Upper lobe of left lung (tissue), 4 donors: ENCODE measurements around the gene USP2.
"Not testable (repeated sequence)": the region's sequence is repeated elsewhere in the genome, so short reads cannot be mapped to it uniquely, and the experiment has no call there.

Experiments
- POLR2A ChIP-seq, 4 donors: fragments of 450-650 bp; IDR thresholded peaks; one replicate each; pipeline ENCODE4 v1.5.1; 2016 to 2017; ENCODE audit warnings: antibody characterized with exemption in 4 of 4, mild to moderate bottlenecking in 2 of 4
- POLR2AphosphoS5 ChIP-seq, 2 donors: sonication (generic); formaldehyde crosslinking; IDR thresholded peaks; one replicate each; pipeline ENCODE4 v1.5.1; 2017; ENCODE audit warnings: antibody characterized with exemption in 2 of 2
- TF ChIP-seq, protein P1 (sequence below), 6 experiments: fragments of 450-650 bp in 4 of 6; fragments of 200-600 bp in 2 of 6; sonication (generic) in 2 of 6; IDR thresholded peaks; one replicate each; pipeline ENCODE4 v1.5.1; 2016 to 2019; ENCODE audit warnings: antibody characterized with exemption in 6 of 6

DNA sequence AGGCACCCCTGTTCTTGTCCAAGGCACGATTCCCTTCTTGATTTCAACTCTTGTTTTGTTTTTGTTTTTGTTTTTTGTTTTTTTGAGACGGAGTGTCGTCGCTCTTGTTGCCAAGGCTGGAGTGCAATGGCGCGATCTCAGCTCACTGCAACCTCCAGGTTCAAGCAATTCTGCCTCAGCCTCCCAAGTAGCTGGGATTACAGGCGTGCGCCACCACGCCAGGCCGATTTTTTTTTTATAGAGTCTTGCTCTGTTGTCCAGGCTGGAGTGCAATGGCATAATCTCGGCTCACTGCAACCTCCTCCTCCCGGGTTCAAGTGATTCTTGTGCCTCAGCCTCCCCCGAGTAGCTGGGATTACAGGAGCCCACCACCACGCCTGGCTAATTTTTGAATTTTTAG is 1.0 kb upstream of the USP2 start:
- TF ChIP-seq, protein P1, sequence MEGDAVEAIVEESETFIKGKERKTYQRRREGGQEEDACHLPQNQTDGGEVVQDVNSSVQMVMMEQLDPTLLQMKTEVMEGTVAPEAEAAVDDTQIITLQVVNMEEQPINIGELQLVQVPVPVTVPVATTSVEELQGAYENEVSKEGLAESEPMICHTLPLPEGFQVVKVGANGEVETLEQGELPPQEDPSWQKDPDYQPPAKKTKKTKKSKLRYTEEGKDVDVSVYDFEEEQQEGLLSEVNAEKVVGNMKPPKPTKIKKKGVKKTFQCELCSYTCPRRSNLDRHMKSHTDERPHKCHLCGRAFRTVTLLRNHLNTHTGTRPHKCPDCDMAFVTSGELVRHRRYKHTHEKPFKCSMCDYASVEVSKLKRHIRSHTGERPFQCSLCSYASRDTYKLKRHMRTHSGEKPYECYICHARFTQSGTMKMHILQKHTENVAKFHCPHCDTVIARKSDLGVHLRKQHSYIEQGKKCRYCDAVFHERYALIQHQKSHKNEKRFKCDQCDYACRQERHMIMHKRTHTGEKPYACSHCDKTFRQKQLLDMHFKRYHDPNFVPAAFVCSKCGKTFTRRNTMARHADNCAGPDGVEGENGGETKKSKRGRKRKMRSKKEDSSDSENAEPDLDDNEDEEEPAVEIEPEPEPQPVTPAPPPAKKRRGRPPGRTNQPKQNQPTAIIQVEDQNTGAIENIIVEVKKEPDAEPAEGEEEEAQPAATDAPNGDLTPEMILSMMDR (IDR thresholded peaks at IDR 0.05): not testable (repeated sequence)
- not testable (repeated sequence) for TF ChIP-seq POLR2A, POLR2AphosphoS5 (IDR thresholded peaks at IDR 0.05)
